HG03103 (cell line): Measurements from ENCODE around the gene ARHGEF40.

Experiments used
- ATAC-seq: cut with Tn5 transposase; IDR thresholded peaks from one replicate; pipeline ENCODE4 v1.9.1; 2021; ENCODE audit warnings: low read depth; ENCODE audit not compliant: unreplicated experiment

ARHGEF40 gene

DNA sequence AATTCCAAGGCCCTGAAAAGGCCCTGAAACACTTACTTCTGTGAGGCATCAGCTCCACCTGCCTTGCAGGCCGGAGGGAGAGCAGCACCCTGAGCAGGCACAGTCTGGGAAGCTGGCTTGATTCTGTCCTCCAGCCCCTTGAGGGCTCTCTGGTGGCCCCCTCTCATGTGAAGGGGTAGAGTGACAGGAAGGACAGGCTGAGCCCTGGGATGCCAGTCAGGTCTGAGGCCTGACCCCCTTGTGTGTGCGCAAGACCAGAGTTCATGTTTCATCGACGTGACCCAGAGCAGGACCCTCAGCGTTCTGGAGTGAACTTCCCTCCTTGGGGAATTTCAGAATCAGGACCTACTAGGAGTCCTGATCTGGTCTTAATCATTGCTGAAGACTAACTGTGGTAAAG, 11.2 kb upstream of the ARHGEF40 start:
- no peak for ATAC-seq

DNA sequence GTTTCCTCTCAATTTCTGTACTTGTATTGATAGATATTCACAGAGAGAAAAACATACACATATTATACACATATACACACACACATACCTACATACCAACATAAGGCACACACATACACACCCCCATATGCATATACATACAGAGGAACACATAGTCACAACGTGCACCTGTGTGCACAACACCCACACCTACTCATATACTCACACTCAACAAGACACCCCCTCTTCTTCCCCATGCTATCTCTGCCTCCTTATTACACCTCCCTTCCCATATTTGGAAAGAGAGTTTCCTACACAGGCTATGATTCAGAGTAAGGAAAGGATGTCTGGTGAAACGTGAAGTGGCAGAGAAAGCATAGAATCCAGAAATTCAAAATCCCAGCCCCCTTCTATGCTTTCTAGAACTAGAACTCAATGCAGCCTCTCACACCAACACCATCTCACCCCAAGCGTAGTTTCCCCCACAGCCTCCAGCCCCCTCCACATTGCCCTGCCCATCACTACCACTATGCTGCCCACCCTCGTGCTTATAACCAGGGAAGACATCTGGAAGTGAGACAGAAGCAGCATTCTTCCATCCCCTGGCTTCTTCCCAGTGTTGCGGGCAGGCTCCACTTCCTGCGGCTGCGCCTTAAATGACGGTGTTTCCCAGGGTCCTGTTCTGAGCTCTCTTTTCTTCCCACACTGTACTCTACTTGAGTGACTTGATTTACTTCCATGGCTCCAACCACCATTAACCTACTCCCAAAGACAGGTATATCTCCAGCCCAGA, 10.1 kb upstream of the ARHGEF40 start:
- no peak for ATAC-seq

DNA sequence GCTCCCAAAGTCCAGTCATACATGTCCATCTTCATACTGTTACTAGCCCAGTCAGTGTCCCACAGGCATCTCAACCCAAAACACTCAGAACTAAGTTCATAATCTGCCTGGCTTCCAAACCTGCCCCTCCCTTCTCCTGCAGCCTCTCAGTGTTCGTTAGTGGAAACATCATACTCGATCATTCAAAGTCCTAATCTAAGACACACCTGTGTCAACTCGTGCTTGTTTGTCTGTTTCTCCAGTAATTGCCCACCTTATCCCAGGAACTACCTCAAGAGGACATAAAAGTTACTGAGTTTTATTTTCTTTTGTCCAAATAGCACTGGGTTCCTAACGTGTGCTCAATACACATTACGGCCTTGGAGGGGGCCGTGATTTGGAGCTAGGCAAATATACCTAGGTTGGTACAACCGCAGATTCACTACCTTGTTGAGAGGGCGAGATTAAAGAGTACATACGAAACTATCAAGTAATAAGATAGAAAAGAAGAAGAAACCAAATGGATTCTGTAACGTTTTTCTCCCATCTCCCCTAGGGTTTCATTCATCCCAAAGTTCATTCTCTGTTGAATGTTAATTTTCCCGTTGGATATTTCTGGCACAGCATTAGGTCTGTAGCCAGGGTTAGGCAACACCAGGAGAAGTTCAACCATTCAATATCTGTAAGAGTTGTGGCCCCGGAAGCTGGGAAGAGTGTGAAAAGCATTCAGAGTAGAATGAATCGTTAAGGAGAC, 9.3 kb upstream of the ARHGEF40 start:
- no peak for ATAC-seq

DNA sequence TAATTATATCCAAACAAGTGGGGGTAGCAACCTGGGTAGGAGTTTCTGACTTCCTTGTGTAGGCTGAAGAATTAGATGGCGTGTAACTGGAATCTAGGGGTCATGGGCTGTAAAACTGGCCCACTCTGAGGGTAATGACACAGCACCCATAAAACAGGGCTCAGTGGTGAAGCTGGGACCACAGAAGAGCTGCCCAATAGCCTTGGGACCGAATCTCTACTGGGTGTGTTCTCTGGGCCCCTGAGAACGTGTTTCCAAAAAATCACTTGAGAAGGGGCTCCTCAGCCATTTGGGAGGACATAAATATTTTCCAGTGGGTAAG, 8.8 kb upstream of the ARHGEF40 start:
- no peak for ATAC-seq

DNA sequence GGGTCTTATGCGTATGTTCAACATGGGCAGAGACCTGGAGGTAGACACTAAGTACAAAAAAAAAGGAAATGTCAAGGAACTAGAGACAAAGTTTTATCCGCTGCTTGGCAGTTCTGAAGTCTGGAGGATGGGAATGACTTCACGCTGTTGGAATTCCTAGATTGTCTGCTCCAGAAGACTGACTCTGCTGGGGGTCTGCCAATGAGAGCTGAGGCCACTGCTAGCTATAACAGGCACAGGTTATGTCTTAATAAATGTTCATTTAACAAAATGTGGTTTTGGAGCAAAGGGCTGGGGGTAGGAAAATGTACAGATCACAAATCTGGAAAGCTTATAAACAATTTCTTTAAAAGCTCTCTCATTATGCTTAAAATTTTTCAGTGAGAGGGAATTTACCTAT, 6.6 kb upstream of the ARHGEF40 start:
- ATAC-seq = no peak

DNA sequence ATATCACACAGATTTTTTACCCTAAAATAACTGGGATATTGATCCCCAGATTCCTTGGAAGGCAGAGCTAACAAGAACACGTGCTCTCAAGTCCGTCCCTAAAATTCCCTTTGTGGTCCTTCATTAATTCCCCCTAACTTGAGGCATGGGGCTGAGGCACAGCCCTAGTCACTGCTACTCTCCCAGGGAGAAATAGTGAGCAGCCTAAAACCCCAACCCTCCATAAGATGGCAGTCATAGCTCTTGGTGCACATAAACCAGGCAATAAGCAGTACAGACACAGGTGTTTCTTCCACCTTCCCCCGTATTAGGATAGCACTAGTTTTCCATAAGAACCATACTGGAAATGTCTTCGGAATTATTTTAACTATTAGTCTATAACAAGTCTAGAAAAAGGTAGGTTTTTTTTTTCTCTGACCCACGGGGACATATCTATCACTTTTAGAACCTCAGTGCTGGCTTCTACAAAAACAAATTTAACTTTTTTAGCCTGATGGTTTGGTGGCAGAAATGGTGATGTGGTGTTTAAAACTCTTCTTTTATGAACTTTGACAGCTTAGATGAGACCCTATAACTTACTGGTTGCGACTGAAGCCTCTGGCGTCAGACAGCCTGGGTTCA, 3.1 kb upstream of the ARHGEF40 start:
- ATAC-seq = no peak

DNA sequence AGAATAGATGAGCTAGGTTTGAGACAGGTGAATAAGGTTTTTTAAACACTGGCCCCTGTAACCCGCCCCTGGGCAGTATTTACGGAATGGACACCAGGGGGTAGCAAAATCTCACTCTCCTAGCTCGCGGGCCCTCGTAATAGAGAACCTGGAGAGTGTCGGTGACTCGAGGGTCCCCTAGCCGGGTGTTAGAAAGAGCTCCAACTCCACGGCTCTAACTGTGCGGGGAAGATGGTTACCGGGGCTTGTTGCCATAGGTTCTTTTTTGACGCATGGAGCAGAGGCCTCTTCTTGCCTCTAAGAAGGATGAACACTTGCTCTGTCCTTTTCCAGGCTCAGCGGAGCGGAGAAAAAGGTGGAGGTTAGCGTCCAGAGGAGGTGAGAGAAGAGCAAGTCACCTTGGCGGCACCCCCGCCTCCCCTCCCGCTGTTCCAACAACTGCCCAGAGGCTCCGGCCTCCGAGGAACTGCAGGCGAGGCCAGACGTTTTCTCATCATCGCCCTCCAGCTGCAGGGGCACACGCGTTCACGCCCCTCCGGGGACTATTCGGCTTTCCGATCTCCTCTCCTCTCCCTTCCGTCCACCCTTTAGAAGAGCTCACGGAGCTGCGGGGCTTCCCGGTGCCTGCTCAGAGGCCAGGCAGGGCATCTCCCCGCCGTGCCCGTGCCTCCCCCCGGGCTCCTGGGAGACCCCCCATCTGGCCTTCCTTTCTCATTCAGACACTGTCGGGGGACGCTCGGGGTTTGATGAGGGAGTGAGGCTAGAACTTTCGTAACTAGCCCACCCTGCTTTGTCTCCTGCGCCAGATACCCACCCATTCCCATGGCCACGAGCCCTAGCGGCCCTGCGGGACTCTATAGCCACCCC, 1.4 kb upstream of the ARHGEF40 start:
- ATAC-seq = no peak

DNA sequence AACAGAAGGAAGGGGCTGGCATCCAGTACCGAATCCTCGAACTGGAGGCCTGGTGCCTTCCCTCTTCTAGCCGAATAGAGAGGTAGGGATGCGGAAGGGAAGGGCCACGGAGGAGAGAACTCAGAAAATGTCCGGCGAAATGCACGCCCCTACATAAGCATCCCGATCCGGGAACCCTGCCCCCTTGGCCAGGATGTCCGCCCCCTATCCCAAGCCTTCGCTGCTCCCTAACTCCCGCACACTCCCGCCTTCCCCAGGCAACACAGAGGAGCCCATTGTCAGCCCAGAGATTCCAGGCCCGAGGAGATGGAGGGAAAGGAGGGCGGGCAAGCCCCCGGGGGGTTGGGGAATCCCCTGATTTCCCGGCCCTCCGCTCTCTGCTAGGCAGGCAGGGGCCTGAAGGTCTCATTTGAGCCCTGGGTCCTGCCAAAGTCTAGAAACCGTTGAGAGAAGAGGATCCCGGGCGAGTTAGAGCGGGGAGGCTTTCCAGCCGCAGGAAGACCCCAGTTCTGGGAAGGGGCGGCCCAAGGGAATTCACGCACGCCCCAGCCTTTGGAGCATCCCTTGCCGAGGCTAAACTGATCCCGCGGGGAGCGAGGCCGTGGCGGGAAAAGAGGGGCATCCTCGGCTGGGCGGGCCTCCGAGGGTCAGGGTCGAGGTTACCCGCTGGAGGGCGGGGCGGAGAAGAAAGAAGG, 569 bp upstream of the ARHGEF40 start:
- no peak for ATAC-seq

DNA sequence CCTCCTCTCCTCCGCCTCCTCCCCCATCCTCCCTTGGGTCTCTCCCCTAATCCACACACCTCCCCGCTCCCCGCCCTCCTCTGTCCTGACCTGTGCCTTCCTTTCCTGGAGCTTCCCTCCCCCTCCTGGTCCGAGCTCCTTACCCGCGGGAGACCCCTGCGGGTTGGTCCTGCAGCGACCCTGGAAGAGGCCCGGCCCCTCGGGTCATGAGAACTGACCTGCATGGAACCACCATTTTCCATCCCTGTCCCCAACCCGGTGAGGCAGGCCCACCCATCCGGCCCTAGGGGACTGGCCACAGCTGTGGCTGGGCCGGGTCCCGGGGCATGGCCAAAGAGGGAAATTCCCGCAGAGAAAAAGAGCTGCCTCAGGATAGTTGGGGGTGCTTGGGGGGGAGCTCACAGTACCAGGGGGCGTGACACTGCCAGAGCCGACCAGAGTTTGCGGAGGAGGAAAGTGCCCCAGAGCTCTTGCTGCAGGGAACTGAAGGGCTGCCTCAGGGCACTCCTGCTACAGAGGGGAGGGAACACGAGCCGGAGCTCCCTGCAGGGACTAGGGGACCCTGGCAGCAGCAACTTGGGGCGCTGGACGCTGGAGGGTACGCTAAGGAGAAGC, 613 bp downstream of the ARHGEF40 start:
- peak; percentile 15 for ATAC-seq

DNA sequence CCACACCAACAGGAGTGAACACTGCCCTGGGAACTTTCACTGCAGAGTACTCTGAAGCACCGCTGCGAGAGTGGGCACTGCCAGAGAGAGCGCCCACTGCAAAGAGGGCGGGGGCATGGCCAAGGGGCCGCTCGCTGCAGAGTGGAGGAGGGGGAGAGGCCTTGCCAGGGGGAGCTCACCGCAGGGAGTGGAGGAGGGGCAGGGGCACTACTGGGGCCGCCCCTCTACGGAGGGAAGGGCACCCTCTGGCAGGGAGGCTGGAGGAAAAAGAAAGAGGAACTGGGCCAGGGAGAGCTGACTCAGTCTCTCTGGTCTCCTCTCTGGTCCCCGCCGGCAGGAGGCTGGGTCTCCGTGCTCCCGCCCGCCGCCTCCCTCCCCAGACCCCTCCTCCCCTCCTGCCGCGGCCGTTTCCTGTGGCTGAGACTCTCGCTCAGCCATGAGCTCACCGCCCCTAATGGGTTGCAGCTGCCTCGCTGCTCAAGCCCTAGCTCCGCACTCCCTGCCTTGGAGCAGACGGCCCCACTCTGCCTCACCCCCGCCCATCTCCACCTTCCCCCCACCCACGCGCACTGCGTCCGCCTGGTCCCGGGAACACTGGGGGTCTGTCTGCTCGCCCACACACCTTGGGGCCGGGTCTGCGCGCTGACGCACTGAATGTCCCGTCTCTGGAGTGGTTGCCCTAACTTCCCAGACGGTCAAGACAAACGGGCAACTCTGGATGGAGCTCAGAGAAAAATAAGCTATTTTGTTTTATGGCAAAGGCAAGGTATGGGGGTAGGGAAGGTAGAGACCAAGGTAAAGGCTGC, 1.3 kb downstream of the ARHGEF40 start:
- peak; percentile 66 for ATAC-seq

DNA sequence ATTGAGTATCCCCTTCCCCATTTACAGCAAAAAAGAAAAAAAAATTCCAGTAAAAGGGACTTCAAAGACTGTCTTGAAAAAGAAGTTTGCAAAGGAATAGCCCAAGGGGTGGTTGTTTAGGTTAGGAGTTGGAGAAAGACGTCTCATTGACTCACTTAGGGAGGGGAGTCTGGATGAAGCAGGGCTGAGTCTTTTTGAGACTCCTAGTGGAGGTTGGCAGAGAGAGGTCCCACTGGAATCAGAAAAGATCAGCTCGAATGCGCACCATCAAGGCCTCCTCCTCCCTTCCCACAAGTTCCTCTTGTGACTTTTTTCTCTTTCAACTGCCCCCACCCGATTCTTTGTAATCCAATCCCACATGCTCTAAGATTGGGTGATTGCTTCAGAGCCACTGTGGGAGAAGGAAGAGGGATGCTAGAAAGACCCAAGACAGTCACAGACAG, 1.9 kb downstream of the ARHGEF40 start:
- no peak for ATAC-seq

DNA sequence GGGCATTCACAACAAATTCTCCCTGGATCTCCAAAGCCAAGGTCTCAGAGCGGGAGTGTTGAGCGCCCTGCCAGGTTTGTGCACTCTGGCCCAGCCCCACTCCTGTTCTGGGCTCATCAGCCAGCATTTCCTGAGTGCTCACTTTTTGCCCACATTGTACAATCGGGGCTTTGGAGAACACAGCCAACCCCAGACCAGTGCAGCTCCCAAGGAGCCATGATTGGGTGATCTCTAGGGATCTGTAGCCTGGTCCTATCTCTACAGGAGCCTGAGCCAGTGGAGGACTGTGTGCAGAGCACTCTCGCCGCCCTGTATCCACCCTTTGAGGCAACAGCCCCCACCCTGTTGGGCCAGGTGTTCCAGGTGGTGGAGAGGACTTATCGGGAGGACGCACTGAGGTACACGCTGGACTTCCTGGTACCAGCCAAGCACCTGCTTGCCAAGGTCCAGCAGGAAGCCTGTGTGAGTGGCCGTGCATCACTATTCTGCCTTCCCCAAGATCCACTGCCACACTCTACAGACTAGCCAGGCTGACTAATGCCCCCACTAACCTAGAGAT, 2.8 kb downstream of the ARHGEF40 start:
- no peak for ATAC-seq

DNA sequence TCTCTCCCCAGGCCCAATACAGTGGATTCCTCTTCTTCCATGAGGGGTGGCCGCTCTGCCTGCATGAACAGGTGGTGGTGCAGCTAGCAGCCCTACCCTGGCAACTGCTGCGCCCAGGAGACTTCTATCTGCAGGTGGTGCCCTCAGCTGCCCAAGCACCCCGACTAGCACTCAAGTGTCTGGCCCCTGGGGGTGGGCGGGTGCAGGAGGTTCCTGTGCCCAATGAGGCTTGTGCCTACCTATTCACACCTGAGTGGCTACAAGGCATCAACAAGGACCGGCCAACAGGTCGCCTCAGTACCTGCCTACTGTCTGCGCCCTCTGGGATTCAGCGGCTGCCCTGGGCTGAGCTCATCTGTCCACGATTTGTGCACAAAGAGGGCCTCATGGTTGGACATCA, 3.8 kb downstream of the ARHGEF40 start:
- no peak for ATAC-seq

DNA sequence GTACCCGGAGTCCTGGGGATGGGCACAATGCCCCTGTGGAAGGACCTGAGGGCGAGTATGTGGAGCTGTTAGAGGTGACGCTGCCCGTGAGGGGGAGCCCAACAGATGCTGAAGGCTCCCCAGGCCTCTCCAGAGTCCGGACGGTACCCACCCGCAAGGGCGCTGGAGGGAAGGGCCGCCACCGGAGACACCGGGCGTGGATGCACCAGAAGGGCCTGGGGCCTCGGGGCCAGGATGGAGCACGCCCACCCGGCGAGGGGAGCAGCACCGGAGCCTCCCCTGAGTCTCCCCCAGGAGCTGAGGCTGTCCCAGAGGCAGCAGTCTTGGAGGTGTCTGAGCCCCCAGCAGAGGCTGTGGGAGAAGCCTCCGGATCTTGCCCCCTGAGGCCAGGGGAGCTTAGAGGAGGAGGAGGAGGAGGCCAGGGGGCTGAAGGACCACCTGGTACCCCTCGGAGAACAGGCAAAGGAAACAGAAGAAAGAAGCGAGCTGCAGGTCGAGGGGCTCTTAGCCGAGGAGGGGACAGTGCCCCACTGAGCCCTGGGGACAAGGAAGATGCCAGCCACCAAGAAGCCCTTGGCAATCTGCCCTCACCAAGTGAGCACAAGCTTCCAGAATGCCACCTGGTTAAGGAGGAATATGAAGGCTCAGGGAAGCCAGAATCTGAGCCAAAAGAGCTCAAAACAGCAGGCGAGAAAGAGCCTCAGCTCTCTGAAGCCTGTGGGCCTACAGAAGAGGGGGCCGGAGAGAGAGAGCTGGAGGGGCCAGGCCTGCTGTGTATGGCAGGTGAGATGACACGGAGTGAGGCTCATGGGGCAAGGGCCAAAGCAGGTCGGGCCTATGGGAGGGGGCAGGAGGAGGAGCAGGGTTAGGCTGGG, 4.5 kb downstream of the ARHGEF40 start:
- ATAC-seq = no peak

DNA sequence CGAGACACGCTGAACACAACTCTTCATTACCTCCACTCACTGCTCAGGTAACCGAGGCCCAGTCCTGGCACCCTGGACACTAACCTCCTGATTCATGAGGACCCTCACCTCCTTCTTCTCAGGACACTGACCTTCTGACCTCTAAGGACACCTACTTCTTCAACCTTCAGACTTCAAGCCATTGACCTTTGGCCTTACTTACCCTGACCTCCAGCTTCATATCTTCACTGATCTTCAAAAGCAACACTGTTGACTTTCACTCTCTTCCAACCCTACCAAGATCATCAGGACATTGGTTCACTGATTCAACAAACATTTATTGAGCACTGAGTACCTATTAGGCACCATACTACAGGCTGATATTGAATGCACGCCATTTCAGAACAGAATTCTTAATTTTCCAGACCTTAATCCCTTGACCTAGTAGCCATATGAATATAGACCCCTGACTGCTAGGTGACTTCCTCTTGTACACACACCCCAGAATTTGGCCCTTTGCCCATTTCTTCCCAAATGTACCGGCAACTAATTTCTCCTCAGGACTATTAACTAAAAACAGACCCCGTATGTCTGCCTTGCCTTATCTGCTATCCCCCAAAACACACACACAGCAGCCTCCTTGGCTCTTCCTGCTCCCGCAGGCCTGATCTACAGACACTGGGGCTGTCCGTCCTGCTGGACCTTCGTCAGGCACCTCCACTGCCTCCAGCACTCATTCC, 5.8 kb downstream of the ARHGEF40 start:
- no peak for ATAC-seq

DNA sequence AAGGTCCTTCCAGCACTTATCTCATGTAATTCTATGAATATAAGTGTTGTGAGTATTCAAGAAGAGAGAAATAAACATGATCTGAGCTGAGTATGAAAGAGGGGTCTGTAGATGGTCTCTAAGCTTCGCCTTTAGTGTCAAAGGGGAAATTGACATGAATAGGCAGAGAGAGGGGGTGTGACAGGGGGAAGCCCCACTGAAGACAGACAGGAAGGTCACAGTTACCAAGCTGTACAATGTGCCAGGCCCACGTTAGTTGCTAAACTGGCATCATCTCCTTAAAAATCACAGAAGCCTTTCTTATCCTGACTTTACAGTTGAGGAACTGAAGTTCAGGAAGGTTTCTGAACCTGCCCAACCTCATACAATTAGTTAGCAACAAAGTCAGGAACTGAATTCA, 7.6 kb downstream of the ARHGEF40 start:
- no peak for ATAC-seq

DNA sequence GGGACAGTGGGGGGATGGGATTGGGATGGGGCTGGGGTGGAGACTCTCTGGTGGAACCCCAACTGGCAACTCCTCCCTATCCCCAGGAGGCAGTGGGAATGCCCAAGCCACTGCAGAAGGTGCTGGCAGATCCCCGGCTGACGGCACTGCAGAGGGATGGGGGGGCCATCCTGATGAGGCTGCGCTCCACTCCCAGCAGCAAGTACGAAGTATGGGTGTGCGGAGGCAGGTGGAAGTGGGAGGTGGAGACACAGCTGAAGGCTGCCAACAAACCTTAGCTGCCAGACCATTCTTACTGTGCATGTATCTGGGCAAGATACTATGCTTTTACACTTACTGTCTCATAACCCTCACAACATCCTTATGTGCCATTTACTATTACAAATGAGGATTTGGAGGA, 8.2 kb downstream of the ARHGEF40 start:
- no peak for ATAC-seq
